ENCODE data around the gene AGMO.

GRCh38 chr7:15494711-15495110, 67.1 kb downstream of the AGMO start:
- TF ChIP-seq CTCF (conservative IDR thresholded peaks at IDR 0.05 in 1 of 2, IDR thresholded peaks at IDR 0.05 in 1 of 2; ENCODE audit: low read depth in 1 of 2, low read length in 2 of 2) (no peak), EZH2 (IDR thresholded peaks at IDR 0.05; ENCODE audit: low read length, missing control alignments) (no peak)
